T-helper 2 cell treated with Interferon-gamma antibody and Interleukin-4, amounts not matched to agents 100 ng/mL and 5 ng/mL, for 36 hours (primary cell): Measurements from ENCODE around the gene NR6A1. TPM values are rescaled to one million over a fixed set of nuclear protein-coding genes. Genes with fewer than 3 reads are reported as not detected.

ENCODE experiments used
- intact Hi-C: fragments of 100-400 bp; cut with micrococcal nuclease; formaldehyde crosslinking; loops from one replicate; pipeline ENCODE4 v1.15.1; 2023
- total RNA-seq: library from RNA; stranded (reverse); gene quantifications from 2 replicates; pipeline ENCODE4 v1.2.3, GENCODE V29; 2022

NR6A1 gene
- total RNA-seq, 1 donor from 2014 or later, result 0.50 TPM

DNA sequence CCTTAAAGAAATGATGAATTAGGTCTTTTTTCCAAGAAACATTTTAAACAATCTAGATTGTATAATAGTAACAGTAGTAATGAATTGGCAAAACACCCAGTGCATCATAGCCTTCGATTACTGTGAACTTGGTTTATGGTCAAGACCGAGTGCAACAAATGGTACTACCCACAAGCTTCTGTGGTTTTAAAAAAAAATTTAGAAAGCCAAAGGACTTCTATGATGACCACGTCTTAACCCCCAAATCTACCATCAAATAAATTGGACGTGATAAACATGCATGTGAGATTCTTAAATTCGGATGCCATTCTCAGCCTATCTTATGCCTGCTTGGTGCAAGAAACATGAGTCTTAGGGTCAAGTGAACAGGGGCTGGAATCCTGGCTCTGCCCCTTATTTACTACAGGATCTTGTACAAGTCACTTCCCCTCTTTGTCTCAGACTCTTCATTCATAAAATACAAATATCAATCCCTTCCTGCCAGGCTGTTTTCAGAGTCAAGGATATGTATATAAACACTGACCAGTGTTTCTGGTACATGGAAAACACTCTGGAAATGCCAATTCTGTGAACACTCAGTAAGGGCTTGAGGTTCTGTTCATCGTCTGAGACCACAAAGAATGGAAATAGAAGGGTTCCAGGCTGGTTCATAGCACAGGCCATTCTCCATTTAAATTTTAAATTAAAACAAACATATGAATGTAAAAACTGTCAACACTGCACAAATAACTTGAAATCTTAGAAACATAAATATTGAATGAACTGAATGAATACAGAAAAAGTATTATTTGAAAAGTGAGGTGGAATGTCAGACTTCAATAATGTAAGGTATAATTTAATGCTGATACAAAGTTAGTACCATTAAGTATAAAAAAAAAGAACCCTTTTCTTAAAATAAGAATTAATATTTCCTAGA is 107.8 kb downstream of the NR6A1 start:
- intact Hi-C loops, result no loop called here

DNA sequence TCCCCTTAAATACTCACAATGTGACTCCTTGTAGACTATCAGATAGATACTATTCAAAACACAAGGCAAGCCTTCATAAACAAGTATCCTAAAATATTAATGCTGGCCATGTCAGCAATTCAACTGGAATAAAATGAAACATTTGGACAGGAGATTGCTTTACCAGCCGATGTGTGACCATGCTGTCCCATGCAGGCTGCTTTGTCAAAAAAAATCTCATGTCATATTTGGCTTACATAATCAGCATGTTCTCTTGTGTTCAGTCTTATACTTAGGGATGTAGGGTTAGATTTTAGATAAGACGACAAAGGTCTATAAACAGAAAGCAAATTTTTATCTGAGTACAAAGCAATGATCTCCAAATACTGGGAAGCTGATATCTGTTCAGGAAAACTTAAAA is 108.5 kb downstream of the NR6A1 start:
- intact Hi-C loops, result no loop called here

DNA sequence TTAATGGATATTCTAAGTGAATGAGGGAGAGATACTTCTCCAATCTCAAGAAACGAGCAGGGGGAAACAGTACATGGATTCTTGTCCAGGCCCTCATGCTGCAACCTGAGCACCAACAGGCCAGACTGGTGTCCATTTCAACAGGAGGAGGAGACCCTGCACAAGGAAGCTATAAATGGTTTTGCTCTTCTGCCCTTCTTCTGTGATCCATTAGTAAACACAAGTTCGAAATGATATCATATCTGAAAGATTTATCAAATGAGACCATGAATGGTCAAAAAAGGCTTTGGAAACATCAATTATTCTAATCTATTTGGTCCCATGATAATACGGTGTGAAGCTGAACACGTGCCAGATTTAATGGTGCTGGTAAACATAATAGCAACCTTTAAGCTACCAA is 109.8 kb downstream of the NR6A1 start:
- intact Hi-C loops, result no loop called here

DNA sequence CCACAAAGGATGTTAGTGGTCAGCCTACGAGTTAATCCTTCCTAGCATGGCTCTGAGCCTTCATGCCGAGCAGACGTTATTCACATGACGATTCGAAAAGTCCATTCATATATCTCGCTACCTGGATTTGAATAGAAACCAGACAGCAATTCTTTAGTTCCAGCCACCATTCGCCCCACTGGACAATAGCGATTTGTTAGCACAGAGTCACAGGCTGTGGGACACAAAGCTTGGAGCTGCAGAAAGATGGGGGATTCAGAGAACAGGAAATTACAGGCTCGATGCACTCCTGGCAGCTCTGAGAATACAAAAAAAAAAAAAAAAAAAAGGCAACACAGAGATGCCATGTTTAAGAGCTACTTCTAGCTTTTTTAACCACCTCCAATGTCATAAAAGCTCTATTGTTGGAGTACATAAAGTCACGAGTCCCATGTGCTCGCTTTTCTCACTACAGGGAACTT is 110.7 kb downstream of the NR6A1 start:
- intact Hi-C loops, result no loop called here

DNA sequence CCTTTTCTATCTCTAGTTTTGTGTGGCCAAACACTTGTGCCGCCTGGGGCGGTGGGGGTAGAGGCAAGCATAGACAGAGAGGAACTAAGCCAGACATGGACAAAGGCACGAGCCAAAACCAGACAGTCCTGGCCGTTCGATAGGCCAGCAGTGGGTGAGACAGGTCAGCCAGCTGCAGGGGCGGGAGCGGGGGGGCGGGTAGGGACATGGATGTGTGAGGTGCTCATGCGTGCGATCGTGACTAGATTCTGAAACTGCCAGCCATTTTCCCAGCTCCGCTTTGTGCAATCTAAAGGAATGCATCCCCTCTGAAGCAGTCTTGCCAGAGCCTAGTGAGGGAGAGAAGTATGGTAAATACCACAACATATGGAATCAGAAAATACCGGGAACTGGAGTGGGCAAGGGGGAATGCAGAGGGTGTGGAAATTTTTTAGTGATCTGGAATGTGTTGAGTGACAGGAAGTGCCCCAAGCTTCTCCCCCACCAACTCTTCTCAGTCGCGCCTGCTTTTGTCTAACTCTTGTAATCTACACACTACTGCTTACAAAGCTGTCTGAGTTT is 111.9 kb downstream of the NR6A1 start:
- intact Hi-C loops, result loop anchor here (2.0 to 5.0 kb wide), 2 partner anchors 53 to 210 kb away; no protein-coding TSS in a partner anchor

DNA sequence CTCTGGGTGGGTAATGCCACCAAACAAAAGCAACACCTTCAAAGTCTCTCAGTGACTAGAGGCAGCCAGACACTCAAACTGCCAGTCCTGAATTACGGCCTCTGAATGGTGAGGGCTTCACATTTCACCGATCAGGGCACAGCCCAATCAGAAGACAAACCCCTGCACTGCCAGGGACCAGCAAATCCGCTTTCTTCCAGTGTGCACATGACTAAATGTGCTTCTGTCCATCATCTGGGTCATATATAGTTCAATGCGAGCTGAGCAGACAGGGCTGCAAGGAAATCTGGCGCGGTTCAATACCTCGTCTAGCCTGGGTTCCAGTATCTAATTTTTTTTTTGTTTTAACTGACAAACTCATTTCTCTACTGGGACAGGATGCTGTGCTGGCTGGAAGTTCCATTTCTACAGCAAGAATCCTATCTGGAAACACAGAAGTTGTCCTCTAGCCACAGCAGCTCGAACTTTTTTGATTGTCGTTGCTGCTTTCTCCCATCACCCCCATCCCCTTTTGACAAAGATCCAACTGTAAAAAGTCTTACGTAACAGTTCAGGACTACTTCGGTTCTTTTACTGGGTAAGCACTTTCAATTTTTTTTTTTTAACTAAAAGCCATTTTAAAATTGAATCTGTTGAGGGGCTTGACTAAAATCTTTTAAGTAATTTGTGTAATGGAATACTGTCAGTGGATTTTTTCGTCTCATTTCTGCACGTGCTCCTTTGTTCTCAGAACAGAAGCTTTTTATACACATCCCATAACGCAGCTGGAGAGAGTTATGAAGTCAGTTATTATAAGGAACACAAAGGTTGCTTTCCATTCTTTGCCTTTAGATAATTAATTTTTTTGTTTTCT is 112.7 kb downstream of the NR6A1 start:
- intact Hi-C loops, result loop anchor here (2.0 to 5.0 kb wide), 2 partner anchors 54 to 210 kb away; no protein-coding TSS in a partner anchor

DNA sequence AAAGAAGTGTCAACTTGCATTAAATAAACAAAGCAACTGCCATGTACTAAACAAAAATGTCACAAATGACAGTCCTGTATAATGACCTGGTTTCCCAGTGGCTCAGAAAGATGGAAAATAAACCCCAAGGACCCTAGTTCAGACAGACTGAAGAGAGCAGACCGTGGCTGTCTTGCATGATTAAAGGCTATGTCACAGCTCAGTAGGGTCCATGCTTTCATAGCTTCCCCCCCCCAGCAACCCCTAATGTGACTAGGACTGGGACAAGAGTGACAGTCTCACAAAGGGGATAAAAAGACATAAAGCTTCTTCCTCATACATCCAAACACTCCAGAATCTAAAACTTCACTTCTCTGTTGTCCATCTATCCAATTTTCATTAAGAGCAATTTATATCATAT is 113.6 kb downstream of the NR6A1 start:
- intact Hi-C loops, result loop anchor here (5.0 kb wide), 1 partner anchor 55 kb away; no protein-coding TSS in a partner anchor

DNA sequence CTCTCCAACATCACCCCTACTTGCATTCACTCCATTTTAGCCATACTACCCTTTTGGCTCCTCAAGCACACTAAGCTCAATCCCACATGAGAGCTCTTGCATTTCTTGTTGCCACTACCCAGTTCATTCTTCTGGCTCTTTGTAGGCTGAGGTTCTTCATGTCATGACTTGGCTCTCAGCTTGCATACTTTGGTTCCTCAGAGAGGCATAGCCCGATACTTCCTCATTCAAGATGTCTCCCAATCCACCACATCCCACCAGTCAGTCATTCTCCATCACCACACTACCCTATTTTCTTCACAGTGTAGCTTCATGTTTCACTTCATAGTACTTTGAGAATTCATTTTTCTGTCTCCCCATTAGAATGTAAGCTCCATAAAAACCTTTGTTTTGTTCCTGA is 116.7 kb downstream of the NR6A1 start:
- intact Hi-C loops, result no loop called here

DNA sequence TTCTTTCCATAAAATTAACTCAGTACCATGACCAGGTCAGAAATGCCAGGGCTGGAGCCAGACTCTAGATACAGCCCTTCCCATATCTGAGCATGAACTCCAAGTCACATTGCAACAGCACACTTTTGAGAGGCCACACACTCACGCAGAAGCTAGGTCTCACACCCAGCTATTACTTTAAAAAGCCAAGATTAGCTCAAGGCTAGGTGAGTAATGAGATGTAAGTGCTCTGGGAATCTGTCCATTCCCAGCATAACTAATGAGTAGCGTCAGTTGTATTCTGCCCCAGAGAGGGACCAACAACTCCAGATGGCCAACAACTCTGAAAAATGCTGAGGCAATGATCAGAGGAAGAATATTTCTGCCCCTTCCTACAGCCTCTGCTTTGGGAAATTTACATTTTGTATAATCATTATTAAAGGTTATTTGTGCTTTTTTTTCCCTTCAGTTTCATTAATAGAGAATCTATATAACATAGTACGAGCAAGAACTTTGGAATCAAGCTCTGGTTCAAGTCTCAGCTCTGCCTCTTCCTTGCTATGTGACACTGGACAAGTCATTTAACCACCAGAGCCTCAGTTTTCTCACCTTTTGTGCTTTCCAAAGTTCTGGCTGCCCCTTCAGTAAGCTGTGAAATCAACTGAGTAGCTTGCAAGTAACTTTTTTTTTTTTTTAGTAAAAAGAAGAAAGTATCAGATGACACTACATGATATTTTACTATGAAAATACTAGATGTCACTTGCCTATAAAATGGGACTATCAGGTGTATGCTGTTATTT is 118.3 kb downstream of the NR6A1 start:
- intact Hi-C loops, result no loop called here

DNA sequence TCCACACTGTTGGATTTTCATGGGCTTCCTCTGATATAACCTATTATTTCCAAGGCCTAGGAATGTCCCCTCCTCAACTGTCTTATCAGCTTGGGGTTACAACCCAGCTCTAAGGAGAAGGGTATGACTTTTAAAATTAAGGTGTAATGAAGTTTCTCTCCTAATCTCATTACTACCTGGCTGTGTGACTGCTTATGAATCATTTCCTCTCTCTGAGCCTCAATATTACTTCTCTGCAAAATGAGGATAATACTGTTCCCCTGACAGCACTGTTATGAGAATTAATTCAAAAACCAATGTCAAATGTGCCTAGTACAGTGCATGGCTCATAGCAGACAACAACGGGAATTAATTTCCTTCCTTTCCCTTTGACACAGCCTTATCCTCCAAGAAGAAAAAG is 118.9 kb downstream of the NR6A1 start:
- intact Hi-C loops, result no loop called here

DNA sequence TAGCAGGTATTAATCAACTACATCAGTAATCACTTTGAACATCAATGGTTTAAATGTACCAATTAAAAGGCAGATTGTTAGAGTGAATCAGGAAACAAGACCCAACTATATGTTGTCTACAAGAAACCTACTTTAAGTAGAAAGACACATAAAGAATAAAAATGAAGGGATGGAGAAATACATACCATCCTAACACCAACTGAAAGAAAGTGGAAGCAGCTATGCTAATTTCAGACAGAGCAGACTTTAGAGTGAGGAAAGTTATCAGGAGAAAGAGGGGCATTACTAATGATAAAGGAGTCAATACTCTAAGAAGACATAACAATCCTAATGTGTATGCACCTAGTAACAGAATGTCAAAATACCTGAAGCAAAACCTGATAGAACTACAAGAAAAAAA is 125.8 kb downstream of the NR6A1 start:
- intact Hi-C loops, result no loop called here

DNA sequence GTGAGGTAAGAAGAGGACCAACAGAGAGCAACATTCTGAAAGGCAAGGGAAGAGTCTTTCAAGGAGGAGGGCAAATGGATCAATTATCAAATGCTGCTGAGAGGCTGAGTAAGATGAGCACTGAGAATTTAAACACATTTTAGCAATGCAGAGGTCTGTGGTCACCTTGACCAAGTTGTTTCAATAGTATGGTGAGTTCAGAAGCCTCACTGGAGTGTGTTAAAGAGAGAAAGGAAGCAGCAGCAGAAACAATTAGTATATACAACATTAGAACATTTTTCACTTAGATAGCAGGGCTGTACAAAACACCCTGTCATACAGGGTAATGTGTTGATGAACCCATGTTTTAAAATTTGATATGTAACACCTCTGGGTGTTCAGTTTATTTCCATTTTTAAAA is 131.5 kb downstream of the NR6A1 start:
- intact Hi-C loops, result no loop called here

DNA sequence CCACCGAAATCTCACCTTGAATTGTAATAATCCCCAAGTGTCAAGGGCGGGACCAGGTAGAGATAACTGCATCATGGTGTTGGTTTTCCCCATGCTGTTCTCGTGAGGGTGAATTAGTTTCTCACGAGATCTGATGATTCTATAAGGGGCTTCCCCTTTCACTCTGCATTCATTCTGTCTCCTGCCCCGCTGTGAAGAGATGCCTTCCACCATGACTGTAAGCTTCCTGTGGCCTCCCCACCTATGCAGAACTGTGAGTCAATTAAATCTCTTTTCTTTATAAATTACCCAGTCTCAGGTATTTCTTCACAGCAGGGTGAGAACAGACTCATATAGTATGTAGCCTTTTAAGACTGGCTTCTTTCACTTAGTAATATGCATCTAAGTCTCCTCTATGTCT is 135.8 kb downstream of the NR6A1 start:
- intact Hi-C loops, result no loop called here

DNA sequence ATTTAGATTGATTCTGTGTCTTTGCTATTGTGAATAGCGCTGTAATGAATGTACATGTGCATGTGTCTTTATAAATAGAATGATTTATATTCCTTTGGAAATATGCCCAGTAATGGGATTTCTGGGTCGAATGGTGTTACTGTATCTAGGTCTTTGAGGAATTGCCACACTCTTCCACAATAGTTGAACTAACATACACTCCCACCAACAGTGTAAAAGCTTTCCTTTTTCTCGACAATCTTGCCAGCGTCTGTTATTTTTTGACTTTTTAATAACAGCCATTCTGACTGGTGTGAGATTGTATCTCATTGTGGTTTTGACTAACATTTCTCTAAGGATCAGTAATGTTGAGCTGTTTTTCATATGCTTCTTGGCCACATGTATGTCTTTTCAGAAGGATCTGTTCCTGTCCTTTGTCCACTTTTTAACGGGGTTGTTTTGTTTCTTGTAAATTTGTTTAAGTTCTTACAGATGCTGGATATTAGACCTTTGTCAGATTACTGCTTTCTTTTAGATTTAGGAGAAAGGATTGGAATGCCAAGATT is 139.0 kb downstream of the NR6A1 start:
- intact Hi-C loops, result no loop called here

DNA sequence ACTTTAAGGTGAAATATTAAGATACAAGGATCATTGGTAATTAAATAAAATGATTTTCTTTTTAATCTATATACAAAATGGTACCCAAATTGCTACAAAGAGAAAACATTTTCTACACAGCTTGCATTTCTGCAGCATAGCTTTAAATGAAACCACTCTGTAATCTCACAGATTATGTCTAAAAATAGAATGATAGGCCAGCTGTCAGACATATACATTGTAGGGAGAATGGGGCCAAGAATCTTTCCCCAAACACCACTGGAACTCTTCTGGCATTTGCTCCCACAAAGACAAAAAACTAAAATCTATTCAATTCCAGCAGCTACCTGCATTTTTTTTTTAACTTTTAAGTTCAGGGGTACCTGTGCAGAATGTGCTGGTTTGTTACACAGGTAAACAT is 139.8 kb downstream of the NR6A1 start:
- intact Hi-C loops, result no loop called here

DNA sequence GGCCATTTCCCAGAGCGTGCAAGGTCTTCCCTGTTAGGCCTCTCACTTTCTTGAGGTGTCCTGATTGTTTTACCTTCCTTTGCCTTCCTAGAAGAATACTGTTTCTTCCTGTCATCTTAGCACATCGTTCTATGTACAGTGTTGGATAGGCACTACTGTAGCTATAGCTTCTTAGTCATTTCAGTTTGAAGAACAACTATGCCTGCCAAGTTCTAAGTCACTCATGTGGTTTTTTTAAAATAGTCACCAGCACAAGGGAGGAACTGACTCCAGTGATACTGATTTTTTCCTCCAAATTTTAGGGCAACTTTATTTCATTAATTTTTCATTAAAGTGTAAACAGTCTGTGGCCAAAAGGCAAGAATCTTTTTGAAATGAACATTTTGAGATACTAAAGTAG is 141.5 kb downstream of the NR6A1 start:
- intact Hi-C loops, result no loop called here

DNA sequence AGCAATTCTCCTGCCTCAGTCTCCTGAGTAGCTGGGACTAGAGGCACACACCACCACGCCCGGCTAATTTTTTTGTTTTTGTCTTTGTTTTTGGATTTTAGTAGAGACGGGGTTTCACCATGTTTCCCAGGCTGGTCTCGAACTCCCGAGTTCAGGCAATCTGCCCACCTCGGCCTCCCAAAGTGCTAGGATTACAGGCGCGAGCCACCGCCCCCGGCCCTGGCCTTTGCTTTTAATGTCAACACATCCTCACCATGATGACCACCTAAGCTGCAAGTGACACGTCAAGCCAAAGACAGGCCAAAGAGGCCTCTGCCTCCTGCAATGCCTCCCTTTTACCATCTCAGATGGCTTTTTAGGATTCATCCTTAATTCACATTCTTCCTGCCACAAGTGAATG is 142.4 kb downstream of the NR6A1 start:
- intact Hi-C loops, result no loop called here

DNA sequence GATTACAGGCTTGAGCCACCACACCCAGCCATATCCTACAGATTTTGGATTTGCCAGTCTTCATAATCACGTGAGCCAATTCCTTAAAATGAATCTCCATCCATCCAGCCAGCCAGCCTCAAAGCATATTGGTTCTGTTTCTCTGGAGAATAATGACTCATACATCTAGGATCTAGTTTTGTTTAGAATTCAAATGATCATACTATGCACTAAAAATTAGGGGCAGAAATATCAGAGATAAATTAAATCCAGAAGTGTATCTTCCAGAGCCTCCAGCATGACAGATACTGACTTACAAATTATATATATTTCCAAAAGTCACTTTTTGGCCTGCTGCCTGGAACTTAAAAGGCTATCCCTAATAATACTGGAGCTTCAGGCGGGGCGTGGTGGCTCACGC is 144.8 kb downstream of the NR6A1 start:
- intact Hi-C loops, result no loop called here

DNA sequence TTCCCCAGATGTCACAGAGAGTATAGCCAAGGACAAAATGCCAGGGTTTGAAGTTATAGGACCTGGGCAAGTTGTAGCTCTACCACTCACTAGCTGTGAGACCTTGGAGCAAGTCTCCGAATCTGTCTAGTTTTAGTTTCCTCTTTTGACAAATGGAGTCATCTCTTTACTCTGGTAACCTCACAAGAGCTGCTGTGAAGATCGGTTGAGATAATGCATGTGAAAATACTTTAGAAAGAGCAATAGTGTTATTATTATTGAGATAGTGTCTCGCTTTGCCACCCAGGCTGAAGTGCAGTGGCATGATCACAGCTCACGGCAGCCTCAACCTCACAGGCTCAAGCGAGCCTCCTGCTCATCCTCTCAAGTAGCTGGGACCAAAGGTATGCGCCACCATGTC is 146.0 kb downstream of the NR6A1 start:
- intact Hi-C loops, result no loop called here

DNA sequence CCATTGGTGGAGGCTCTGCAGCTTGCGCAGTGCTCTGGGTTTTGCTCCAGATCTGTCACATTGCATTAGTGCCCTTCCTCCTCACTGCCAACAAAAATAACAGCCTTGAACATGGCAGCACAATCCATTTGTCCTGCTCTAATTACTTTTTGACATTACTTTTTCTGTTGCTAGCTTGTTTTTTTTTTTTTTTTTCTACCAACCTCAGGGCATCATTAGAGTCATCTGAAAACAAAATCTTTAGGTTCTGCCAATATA is 146.4 kb downstream of the NR6A1 start:
- intact Hi-C loops, result no loop called here
